HG03108 (cell line): ENCODE measurements around the gene DCDC2.
"Not testable (repeated sequence)": the region's sequence is repeated elsewhere in the genome, so short reads cannot be mapped to it uniquely, and the experiment has no call there.

Experiments
- ATAC-seq: cut with Tn5 transposase; IDR thresholded peaks from one replicate; pipeline ENCODE4 v1.9.1; 2021; ENCODE audit warnings: moderate library complexity; ENCODE audit not compliant: unreplicated experiment

DCDC2 gene

GRCh38 chr6:24154121-24154520 lies 203.7 kb downstream of the DCDC2 start:
- no peak for ATAC-seq

- ATAC-seq, result no peak
These were observed 205.8 kb downstream of the DCDC2 start for GRCh38 chr6:24152014-24152413.

- no peak for ATAC-seq
These were observed 208.0 kb downstream of the DCDC2 start for GRCh38 chr6:24149836-24150235.

GRCh38 chr6:24149296-24149695 lies 208.6 kb downstream of the DCDC2 start:
- no peak for ATAC-seq

- no peak for ATAC-seq
These were observed 209.2 kb downstream of the DCDC2 start for GRCh38 chr6:24148684-24149083.

GRCh38 chr6:24148154-24148570 lies 209.7 kb downstream of the DCDC2 start:
- no peak for ATAC-seq

- no peak for ATAC-seq
These were observed 210.2 kb downstream of the DCDC2 start for GRCh38 chr6:24147511-24148153.

- ATAC-seq, result no peak
These were observed 211.0 kb downstream of the DCDC2 start for GRCh38 chr6:24146871-24147270.

- no peak for ATAC-seq
These were observed 212.1 kb downstream of the DCDC2 start for GRCh38 chr6:24145690-24146131.

GRCh38 chr6:24142733-24143132 lies 215.1 kb downstream of the DCDC2 start:
- not testable (repeated sequence) for ATAC-seq

- ATAC-seq, result no peak
These were observed 217.3 kb downstream of the DCDC2 start for GRCh38 chr6:24140591-24140990.

GRCh38 chr6:24139639-24140038 lies 218.2 kb downstream of the DCDC2 start:
- no peak for ATAC-seq

GRCh38 chr6:24139080-24139479 lies 218.8 kb downstream of the DCDC2 start:
- ATAC-seq, result no peak

GRCh38 chr6:24131751-24132150 lies 226.1 kb downstream of the DCDC2 start:
- ATAC-seq, result no peak

GRCh38 chr6:24127316-24127715 lies 230.5 kb downstream of the DCDC2 start:
- ATAC-seq, result no peak

- no peak for ATAC-seq
These were observed 231.2 kb downstream of the DCDC2 start for GRCh38 chr6:24126586-24127192.

GRCh38 chr6:24125980-24126379 lies 231.9 kb downstream of the DCDC2 start, which contains the start of gene NRSN1:
NRSN1 (plus strand) TSS chr6:24126215; CDS start chr6:24134328, 8,113 bp downstream.
- ATAC-seq, result no peak

GRCh38 chr6:24122139-24122538 lies 235.7 kb downstream of the DCDC2 start:
- no peak for ATAC-seq
